GM12891 (cell line): Measurements from ENCODE around the gene CENPK.

Source experiments
- POLR2A ChIP-seq: IDR thresholded peaks from 2 replicates; pipeline ENCODE4 v1.6.1; 2011; ENCODE audit warnings: low read depth, low read length, control low read depth
- POLR2AphosphoS5 ChIP-seq: IDR thresholded peaks from 2 replicates; pipeline ENCODE4 v1.6.1; 2011; ENCODE audit warnings: low read depth, low read length, control low read depth
- POU2F2 ChIP-seq: IDR thresholded peaks from 2 replicates; pipeline ENCODE4 v1.6.1; 2011; ENCODE audit warnings: low read depth, mild to moderate bottlenecking, control low read depth, low read length, moderate library complexity
- SPI1 ChIP-seq: IDR thresholded peaks from 2 replicates; pipeline ENCODE4 v1.6.1; 2011; ENCODE audit warnings: low read depth, low read length, control low read depth

DNA sequence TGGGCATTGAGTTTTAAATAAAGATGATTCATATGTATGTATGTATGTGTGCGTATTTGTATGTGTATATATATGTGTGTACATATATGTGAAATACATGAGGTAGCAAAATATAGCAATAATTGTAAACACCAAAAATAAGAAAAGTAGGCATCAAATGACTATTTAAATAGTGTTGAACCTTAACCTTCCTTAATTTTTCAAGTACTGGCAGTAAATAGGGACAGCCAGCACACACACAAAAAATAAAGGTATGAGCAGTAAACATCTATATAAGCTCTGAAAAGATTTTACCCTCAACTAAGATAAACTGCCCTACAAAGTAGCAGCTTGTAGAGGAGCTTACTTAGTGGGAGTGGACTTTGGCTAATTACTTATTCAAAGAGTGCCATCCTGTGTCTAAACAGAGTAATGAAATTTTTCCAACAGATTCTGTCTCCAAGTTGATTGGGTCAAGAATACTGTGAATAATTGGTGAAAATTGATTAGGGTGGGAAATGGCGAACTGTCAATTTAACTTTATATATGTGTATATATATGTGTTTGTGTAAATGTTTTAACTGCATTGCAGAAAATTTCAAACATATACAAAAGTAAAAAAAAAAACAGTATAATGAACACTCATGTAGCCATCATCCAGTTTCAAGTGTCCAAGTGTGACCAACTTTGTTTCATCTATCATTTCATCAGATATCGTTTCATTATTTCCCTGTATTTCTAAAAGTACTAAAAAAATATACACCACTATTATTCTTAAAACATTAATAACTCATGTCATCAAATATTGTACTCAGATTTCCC lies 79.2 kb downstream of the CENPK start:
- TF ChIP-seq POLR2A (no peak), SPI1 (no peak), POLR2AphosphoS5 (no peak), POU2F2 (no peak)
